HUDEP-2 (cell line): ENCODE data around the gene DHX35.
A peak's percentile ranks its signal among the peaks of the same experiment; 100 is the strongest.

Experiments used
- DNase-seq, 76 experiments: peaks; one replicate each; lab custom pipeline; 2025; ENCODE audit not compliant: unreplicated experiment in 76 of 76; lab: John Stamatoyannopoulos, UW

DHX35 gene

GRCh38 chr20:39013662-39014109 is 51.5 kb downstream of the DHX35 start:
- DNase-seq = no peak

GRCh38 chr20:39016041-39016440 is 53.9 kb downstream of the DHX35 start:
- DNase-seq = no peak

- no peak for DNase-seq
Observed at GRCh38 chr20:39016506-39016905, 54.4 kb downstream of the DHX35 start.

GRCh38 chr20:39019027-39019426 is 56.9 kb downstream of the DHX35 start:
- no peak for DNase-seq

- DNase-seq = no peak
Observed at GRCh38 chr20:39019805-39020325, 57.7 kb downstream of the DHX35 start.

GRCh38 chr20:39021748-39022147 is 59.6 kb downstream of the DHX35 start:
- no peak for DNase-seq

GRCh38 chr20:39025883-39026282 is 63.7 kb downstream of the DHX35 start:
- no peak for DNase-seq

- DNase-seq = no peak
Observed at GRCh38 chr20:39029364-39029763, 67.2 kb downstream of the DHX35 start.

GRCh38 chr20:39032997-39033396 is 70.9 kb downstream of the DHX35 start:
- DNase-seq = no peak

GRCh38 chr20:39036011-39036410 is 73.9 kb downstream of the DHX35 start:
- no peak for DNase-seq

- no peak for DNase-seq
Observed at GRCh38 chr20:39036851-39037250, 74.7 kb downstream of the DHX35 start.

GRCh38 chr20:39038047-39038446 is 75.9 kb downstream of the DHX35 start:
- no peak for DNase-seq

GRCh38 chr20:39038495-39038894 is 76.4 kb downstream of the DHX35 start:
- DNase-seq = no peak

GRCh38 chr20:39039261-39039660 is 77.1 kb downstream of the DHX35 start:
- no peak for DNase-seq

- DNase-seq = no peak
Observed at GRCh38 chr20:39040116-39040515, 78.0 kb downstream of the DHX35 start.

GRCh38 chr20:39041067-39041466 is 78.9 kb downstream of the DHX35 start:
- no peak for DNase-seq

- no peak for DNase-seq
Observed at GRCh38 chr20:39042279-39043150, 80.4 kb downstream of the DHX35 start.

GRCh38 chr20:39044501-39044900 is 82.4 kb downstream of the DHX35 start:
- no peak for DNase-seq

GRCh38 chr20:39045676-39046075 is 83.5 kb downstream of the DHX35 start:
- no peak for DNase-seq

GRCh38 chr20:39047417-39047985 is 85.4 kb downstream of the DHX35 start:
- no peak for DNase-seq

GRCh38 chr20:39048000-39048696 is 86.0 kb downstream of the DHX35 start:
- peak in 71 of 76 experiments; percentile 6 to 79 (median 52) for DNase-seq
